ENCODE data around the gene CHPF2. TPM values are rescaled to one million over a fixed set of nuclear protein-coding genes. Genes with fewer than 3 reads are reported as not detected.

Gene CHPF2
- total RNA-seq, 4 donors from 2014 or later: 11.1 to 16.1 (median 14.1) TPM

GRCh38 chr7:151228024-151228866 lies 4.0 kb upstream of the CHPF2 start:
- ATAC-seq: no peak
- H3K4me1 ChIP-seq: peaks cover 30 to 38% of the 10 kb centered on the region in 2 donors
- peak overlapping the region; percentile 83 to 91 (median 85) for H3K27ac ChIP-seq

GRCh38 chr7:151229249-151229648 lies 3.0 kb upstream of the CHPF2 start:
- Histone ChIP-seq H3K4me3 (no peak overlapping the region), H3K9me3 (no peaks in the 10 kb centered on the region), H3K36me3 (peaks cover 0 to 15% of the 10 kb centered on the region in 2 donors), H3K27me3 (no peaks in the 10 kb centered on the region), H3K27ac (no peak overlapping the region), H3K4me1 (peaks cover 40 to 45% of the 10 kb centered on the region in 2 donors)
- in situ Hi-C loops (cut with MboI; ENCODE audit: low sequenced_read_pairs in 4 of 4) (no loop called here), intact Hi-C loops (cut with DNase I; ENCODE audit: low total_unique reads) (loop anchor here (5.0 kb wide), 3 partner anchors 57 to 142 kb away; partner anchors contain the start of genes AGAP3 and NUB1)
- no peak for DNase-seq
- TF ChIP-seq POLR2A (IDR thresholded peaks at IDR 0.05): no peak
- no peak for TF ChIP-seq CTCF (IDR thresholded peaks at IDR 0.05 in 4 of 5, conservative IDR thresholded peaks at IDR 0.05 in 1 of 5)
- ATAC-seq: no peak

More at GRCh38 chr7:151228024-151228866, 4.0 kb upstream of the CHPF2 start:
- H3K4me3 ChIP-seq: peak overlapping the region; percentile 67 to 90 (median 82)
- DNase-seq: no peak
- no peaks in the 10 kb centered on the region for H3K27me3 ChIP-seq
- H3K9me3 ChIP-seq: no peaks in the 10 kb centered on the region
- in situ Hi-C loops (cut with MboI; ENCODE audit: low sequenced_read_pairs in 4 of 4) (no loop called here), intact Hi-C loops (cut with DNase I; ENCODE audit: low total_unique reads) (loop anchor here (5.0 kb wide), 3 partner anchors 56 to 141 kb away; partner anchors contain the start of genes AGAP3 and NUB1)
- peaks cover 0 to 25% of the 10 kb centered on the region in 2 donors for H3K36me3 ChIP-seq
- TF ChIP-seq CTCF (IDR thresholded peaks at IDR 0.05 in 4 of 5, conservative IDR thresholded peaks at IDR 0.05 in 1 of 5): no peak
- TF ChIP-seq POLR2A (IDR thresholded peaks at IDR 0.05): no peak

GRCh38 chr7:151231080-151231479 lies 1.2 kb upstream of the CHPF2 start:
- Histone ChIP-seq H3K9me3 (no peaks in the 10 kb centered on the region), H3K36me3 (peaks cover 0 to 15% of the 10 kb centered on the region in 2 donors), H3K27ac (peak overlapping the region in 1 of 4 donors; percentile 86), H3K4me1 (peaks cover 29 to 33% of the 10 kb centered on the region in 2 donors), H3K4me3 (no peak overlapping the region), H3K27me3 (no peaks in the 10 kb centered on the region)
- ATAC-seq (no peak), DNase-seq (no peak)
- in situ Hi-C loops (cut with MboI; ENCODE audit: low sequenced_read_pairs in 4 of 4): no loop called here
- intact Hi-C loops (cut with DNase I; ENCODE audit: low total_unique reads): no loop called here
- TF ChIP-seq CTCF (IDR thresholded peaks at IDR 0.05 in 4 of 5, conservative IDR thresholded peaks at IDR 0.05 in 1 of 5): no peak
- TF ChIP-seq POLR2A (IDR thresholded peaks at IDR 0.05): no peak

- ATAC-seq: peak; percentile 11 to 31
- TF ChIP-seq POLR2A (IDR thresholded peaks at IDR 0.05) (no peak), CTCF (IDR thresholded peaks at IDR 0.05 in 4 of 5, conservative IDR thresholded peaks at IDR 0.05 in 1 of 5) (no peak)
- intact Hi-C loops (cut with DNase I; ENCODE audit: low total_unique reads): loop anchor here (1.0 kb wide), 1 partner anchor 521 kb away; no protein-coding TSS in a partner anchor
- H3K27ac ChIP-seq: peak overlapping the region; percentile 71 to 88 (median 86)
- no peaks in the 10 kb centered on the region for H3K9me3 ChIP-seq
- H3K27me3 ChIP-seq: no peaks in the 10 kb centered on the region
- H3K36me3 ChIP-seq: peaks cover 0 to 35% of the 10 kb centered on the region in 2 donors
- H3K4me1 ChIP-seq: peaks cover 30 to 35% of the 10 kb centered on the region in 2 donors
- DNase-seq: no peak
- peak overlapping the region; percentile 87 to 98 (median 92) for H3K4me3 ChIP-seq
- in situ Hi-C loops (cut with MboI; ENCODE audit: low sequenced_read_pairs in 4 of 4): no loop called here
These were observed 826 bp downstream of the CHPF2 start for GRCh38 chr7:151232917-151233701.

Measured in gastrocnemius medialis (tissue), 4 donors.